SK-N-DZ (cell line): ENCODE results near the gene PCNX4.

Experiments used
- DNase-seq: peaks from one replicate; pipeline ENCODE4 v3.0.0-alpha.2; 2015; ENCODE audit warnings: low spot score

PCNX4 gene

GRCh38 chr14:60174352-60175254 is 82.9 kb downstream of the PCNX4 start:
- no peak for DNase-seq

GRCh38 chr14:60175255-60175902 is 83.7 kb downstream of the PCNX4 start:
- no peak for DNase-seq

- DNase-seq: no peak
Measured at GRCh38 chr14:60178164-60178563, 86.4 kb downstream of the PCNX4 start.

GRCh38 chr14:60178820-60179219 is 87.1 kb downstream of the PCNX4 start:
- no peak for DNase-seq

GRCh38 chr14:60179431-60179869 is 87.7 kb downstream of the PCNX4 start:
- DNase-seq: no peak

GRCh38 chr14:60183138-60183537 is 91.4 kb downstream of the PCNX4 start:
- DNase-seq: no peak

- no peak for DNase-seq
Measured at GRCh38 chr14:60183741-60184140, 92.0 kb downstream of the PCNX4 start.

GRCh38 chr14:60184146-60184904 is 92.6 kb downstream of the PCNX4 start:
- DNase-seq: peak; percentile 39

GRCh38 chr14:60184905-60185555 is 93.3 kb downstream of the PCNX4 start:
- no peak for DNase-seq

- DNase-seq: no peak
Measured at GRCh38 chr14:60188115-60188514, 96.4 kb downstream of the PCNX4 start.

GRCh38 chr14:60188696-60189095 is 97.0 kb downstream of the PCNX4 start:
- DNase-seq: no peak

- DNase-seq: no peak
Measured at GRCh38 chr14:60189923-60190840, 98.5 kb downstream of the PCNX4 start.

GRCh38 chr14:60195179-60195810 is 103.6 kb downstream of the PCNX4 start:
- no peak for DNase-seq

- DNase-seq: no peak
Measured at GRCh38 chr14:60196291-60196690, 104.6 kb downstream of the PCNX4 start.

- DNase-seq: no peak
Measured at GRCh38 chr14:60197629-60198303, 106.0 kb downstream of the PCNX4 start.

GRCh38 chr14:60199321-60199720 is 107.6 kb downstream of the PCNX4 start:
- DNase-seq: no peak

- no peak for DNase-seq
Measured at GRCh38 chr14:60204104-60204842, 112.5 kb downstream of the PCNX4 start.

- DNase-seq: no peak
Measured at GRCh38 chr14:60204843-60205774, 113.4 kb downstream of the PCNX4 start.
